ENCODE measurements around the gene MSRB2.

- TF ChIP-seq POLR2A (IDR thresholded peaks at IDR 0.05) = no peak
- TF ChIP-seq, protein P1, sequence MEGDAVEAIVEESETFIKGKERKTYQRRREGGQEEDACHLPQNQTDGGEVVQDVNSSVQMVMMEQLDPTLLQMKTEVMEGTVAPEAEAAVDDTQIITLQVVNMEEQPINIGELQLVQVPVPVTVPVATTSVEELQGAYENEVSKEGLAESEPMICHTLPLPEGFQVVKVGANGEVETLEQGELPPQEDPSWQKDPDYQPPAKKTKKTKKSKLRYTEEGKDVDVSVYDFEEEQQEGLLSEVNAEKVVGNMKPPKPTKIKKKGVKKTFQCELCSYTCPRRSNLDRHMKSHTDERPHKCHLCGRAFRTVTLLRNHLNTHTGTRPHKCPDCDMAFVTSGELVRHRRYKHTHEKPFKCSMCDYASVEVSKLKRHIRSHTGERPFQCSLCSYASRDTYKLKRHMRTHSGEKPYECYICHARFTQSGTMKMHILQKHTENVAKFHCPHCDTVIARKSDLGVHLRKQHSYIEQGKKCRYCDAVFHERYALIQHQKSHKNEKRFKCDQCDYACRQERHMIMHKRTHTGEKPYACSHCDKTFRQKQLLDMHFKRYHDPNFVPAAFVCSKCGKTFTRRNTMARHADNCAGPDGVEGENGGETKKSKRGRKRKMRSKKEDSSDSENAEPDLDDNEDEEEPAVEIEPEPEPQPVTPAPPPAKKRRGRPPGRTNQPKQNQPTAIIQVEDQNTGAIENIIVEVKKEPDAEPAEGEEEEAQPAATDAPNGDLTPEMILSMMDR (IDR thresholded peaks at IDR 0.05) = no peak
These were observed 55.7 kb downstream of the MSRB2 start for GRCh38 chr10:23151071-23151470.

Data from testis (tissue), 2 donors.